Measurements from ENCODE around the gene HAPLN3. TPM values are rescaled to one million over a fixed set of nuclear protein-coding genes. Genes with fewer than 3 reads are reported as not detected.

The HAPLN3 gene
- polyA plus RNA-seq, 1 experiment, result 25.5 TPM

DNA sequence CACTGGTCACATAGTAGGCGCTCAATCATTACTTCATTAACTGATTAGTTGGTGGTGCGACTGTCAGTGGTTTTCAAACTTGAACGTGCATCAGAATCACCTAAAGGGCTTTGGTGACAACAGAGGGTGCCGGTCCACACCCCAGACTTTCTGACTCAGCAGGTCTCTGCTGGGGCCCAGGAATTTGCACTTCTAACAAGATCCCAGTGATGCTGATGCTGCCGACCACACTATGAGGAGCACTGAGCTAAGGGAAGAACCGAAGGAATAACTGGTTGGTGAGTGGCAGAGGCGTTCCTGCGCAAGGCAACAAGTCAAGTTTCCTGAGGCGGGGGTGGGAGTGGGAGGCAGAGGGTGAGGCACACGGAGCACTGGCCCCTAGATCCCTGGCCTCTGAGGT, 18.8 kb downstream of the HAPLN3 start:
- DNase-seq (ENCODE audit: low read depth), result no peak
- Histone ChIP-seq H3K36me3 (ENCODE audit: control insufficient read depth, insufficient read depth, low read length) (peaks cover 8% of the 10 kb centered on the region), H3K4me3 (ENCODE audit: low read depth, low read length) (no peak overlapping the region), H3K27me3 (ENCODE audit: control insufficient read depth, insufficient read depth, low read length) (peaks cover 1% of the 10 kb centered on the region; the same call in 1 of the 2 replicates)
- CTCF ChIA-PET, result interaction anchor here (0.9 kb wide), 1 partner anchor 159 kb away, joined by 3 read pairs; no protein-coding TSS in a partner anchor
- TF ChIP-seq, protein P1, sequence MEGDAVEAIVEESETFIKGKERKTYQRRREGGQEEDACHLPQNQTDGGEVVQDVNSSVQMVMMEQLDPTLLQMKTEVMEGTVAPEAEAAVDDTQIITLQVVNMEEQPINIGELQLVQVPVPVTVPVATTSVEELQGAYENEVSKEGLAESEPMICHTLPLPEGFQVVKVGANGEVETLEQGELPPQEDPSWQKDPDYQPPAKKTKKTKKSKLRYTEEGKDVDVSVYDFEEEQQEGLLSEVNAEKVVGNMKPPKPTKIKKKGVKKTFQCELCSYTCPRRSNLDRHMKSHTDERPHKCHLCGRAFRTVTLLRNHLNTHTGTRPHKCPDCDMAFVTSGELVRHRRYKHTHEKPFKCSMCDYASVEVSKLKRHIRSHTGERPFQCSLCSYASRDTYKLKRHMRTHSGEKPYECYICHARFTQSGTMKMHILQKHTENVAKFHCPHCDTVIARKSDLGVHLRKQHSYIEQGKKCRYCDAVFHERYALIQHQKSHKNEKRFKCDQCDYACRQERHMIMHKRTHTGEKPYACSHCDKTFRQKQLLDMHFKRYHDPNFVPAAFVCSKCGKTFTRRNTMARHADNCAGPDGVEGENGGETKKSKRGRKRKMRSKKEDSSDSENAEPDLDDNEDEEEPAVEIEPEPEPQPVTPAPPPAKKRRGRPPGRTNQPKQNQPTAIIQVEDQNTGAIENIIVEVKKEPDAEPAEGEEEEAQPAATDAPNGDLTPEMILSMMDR (IDR thresholded peaks at IDR 0.05; ENCODE audit: insufficient read depth, low read depth, low read length), result no peak
- POLR2A ChIA-PET, result interaction anchor here (0.6 kb wide), 1 partner anchor 252 kb away, joined by 20 read pairs; no protein-coding TSS in a partner anchor

DNA sequence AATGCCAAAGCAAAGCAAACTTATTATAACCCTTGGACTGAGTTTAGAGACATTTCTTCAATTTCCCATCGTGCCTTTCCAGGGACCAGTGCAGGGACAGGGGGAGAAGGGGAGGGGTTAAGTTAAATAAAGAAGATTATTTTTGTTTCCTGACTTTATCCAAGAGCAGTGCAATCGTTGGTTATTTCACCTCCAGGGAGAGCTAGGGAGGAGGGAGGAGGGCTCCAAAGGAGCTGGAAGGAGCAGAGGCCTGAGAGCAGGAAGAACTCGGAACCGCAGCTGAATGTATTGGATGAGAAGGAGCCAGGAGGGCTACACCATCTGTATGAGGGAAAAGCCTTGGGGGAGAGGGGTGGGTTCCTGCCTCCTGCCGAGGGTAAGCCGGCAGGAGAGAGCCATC, 20.7 kb downstream of the HAPLN3 start:
- CTCF ChIA-PET, result interaction anchor here (1.6 kb wide), 1 partner anchor 30 kb away, joined by 3 read pairs; no protein-coding TSS in a partner anchor
- DNase-seq (ENCODE audit: low read depth), result no peak
- POLR2A ChIA-PET, result no interaction called here
- TF ChIP-seq, protein P1 (IDR thresholded peaks at IDR 0.05; ENCODE audit: insufficient read depth, low read depth, low read length), result no peak
- Histone ChIP-seq H3K36me3 (ENCODE audit: control insufficient read depth, insufficient read depth, low read length) (peaks cover 8% of the 10 kb centered on the region), H3K27me3 (ENCODE audit: control insufficient read depth, insufficient read depth, low read length) (peaks cover 1% of the 10 kb centered on the region), H3K4me3 (ENCODE audit: low read depth, low read length) (no peak overlapping the region)

DNA sequence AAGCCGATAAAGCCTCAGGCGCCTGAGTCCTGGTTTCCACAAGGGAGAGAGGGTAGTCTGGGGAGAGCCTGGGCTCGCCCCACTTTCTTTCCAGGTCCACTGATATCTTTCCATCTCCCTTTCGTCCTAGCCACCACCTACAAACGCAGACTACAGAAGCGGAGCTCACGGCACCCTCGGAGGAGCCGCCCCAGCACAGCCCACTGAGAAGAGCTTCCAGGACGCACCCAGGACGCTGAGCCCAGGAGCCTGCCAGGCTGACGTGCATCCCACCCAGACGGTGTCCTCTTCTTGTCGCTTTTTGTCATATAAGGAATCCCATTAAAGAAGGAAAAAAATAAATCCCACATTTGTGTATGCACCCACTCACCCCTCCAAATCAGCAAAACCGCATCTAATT, 21.1 kb downstream of the HAPLN3 start:
- Histone ChIP-seq H3K27me3 (ENCODE audit: control insufficient read depth, insufficient read depth, low read length) (peaks cover 3% of the 10 kb centered on the region), H3K36me3 (ENCODE audit: control insufficient read depth, insufficient read depth, low read length) (peaks cover 8% of the 10 kb centered on the region), H3K4me3 (ENCODE audit: low read depth, low read length) (no peak overlapping the region)
- no peak for DNase-seq (ENCODE audit: low read depth)
- TF ChIP-seq, protein P1 (IDR thresholded peaks at IDR 0.05; ENCODE audit: insufficient read depth, low read depth, low read length), result no peak
- ChIA-PET CTCF (no interaction called here), POLR2A (no interaction called here)

DNA sequence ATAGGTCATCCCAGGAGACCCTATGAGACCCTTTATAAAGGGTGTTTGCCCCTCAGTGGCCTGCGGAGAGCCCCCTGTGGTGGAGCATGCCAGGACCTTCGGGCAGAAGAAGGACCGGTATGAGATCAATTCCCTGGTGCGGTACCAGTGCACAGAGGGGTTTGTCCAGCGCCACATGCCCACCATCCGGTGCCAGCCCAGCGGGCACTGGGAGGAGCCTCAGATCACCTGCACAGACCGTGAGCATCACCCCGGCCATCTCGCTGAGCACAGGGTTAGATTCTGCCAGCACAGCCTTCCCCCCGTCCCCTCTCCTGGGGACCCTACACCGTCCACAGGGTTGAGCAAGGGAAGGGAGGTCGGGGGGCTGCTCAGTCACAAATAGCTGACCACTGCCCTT, 21.6 kb downstream of the HAPLN3 start:
- TF ChIP-seq, protein P1 (IDR thresholded peaks at IDR 0.05; ENCODE audit: insufficient read depth, low read depth, low read length), result no peak
- Histone ChIP-seq H3K4me3 (ENCODE audit: low read depth, low read length) (no peak overlapping the region), H3K27me3 (ENCODE audit: control insufficient read depth, insufficient read depth, low read length) (peaks cover 3% of the 10 kb centered on the region), H3K36me3 (ENCODE audit: control insufficient read depth, insufficient read depth, low read length) (peaks cover 5% of the 10 kb centered on the region)
- ChIA-PET POLR2A (no interaction called here), CTCF (no interaction called here)
- DNase-seq (ENCODE audit: low read depth), result no peak

DNA sequence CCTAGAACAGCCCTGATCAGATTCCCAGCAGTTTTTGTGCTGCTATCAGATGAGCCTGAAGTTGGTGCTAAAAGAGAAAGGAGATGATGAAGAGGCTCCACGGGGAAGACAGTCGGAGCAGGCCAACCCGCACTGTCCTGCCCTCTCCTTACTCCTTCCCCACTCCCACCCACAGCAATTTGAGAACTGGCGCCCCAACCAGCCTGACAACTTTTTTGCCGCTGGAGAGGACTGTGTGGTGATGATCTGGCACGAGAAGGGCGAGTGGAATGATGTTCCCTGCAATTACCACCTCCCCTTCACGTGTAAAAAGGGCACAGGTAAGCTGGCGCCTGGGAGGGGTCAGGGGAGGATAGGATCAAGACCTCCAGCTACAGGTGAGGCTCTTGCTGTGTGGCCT, 22.6 kb downstream of the HAPLN3 start:
- POLR2A ChIA-PET, result no interaction called here
- H3K36me3 ChIP-seq (ENCODE audit: control insufficient read depth, insufficient read depth, low read length), result peaks cover 1% of the 10 kb centered on the region; the same call in 1 of the 2 replicates
- CTCF ChIA-PET, result no interaction called here
- H3K27me3 ChIP-seq (ENCODE audit: control insufficient read depth, insufficient read depth, low read length), result peaks cover 6% of the 10 kb centered on the region
- no peak overlapping the region for H3K4me3 ChIP-seq (ENCODE audit: low read depth, low read length)
- DNase-seq (ENCODE audit: low read depth), result no peak
- TF ChIP-seq, protein P1 (IDR thresholded peaks at IDR 0.05; ENCODE audit: insufficient read depth, low read depth, low read length), result no peak
